MM.1S (cell line): Measurements from ENCODE around the gene CRTC3.
"Not testable (repeated sequence)": the region's sequence is repeated elsewhere in the genome, so short reads cannot be mapped to it uniquely, and the experiment has no call there.

Experiments used
- DNase-seq: peaks from one replicate; pipeline ENCODE4 v3.0.0-alpha.2; 2015
- H2AFZ ChIP-seq: fragments of 300-600 bp; sonication (generic); 2 replicates; pipeline ENCODE4 v1.6.0; 2016; ENCODE audit warnings: antibody characterized with exemption, low read length
- H3F3A ChIP-seq: fragments of 300-600 bp; sonication (generic); 2 replicates; pipeline ENCODE4 v1.6.1; 2016; ENCODE audit warnings: mild to moderate bottlenecking, antibody characterized with exemption, low read length, moderate library complexity, mixed read lengths; ENCODE audit not compliant: insufficient read depth
- H3K27ac ChIP-seq: fragments of 300-600 bp; sonication (generic); 2 replicates; pipeline ENCODE4 v1.5.1; 2016; ENCODE audit warnings: mild to moderate bottlenecking, low read length
- H3K27me3 ChIP-seq: fragments of 300-600 bp; sonication (generic); replicated peaks from 2 replicates; pipeline ENCODE4 v1.6.0; 2016; ENCODE audit warnings: low read length; ENCODE audit not compliant: insufficient read depth
- H3K36me3 ChIP-seq: fragments of 300-600 bp; sonication (generic); replicated peaks from 2 replicates; pipeline ENCODE4 v1.6.1; 2016; ENCODE audit warnings: mild to moderate bottlenecking, low read length, mixed read lengths; ENCODE audit not compliant: insufficient read depth
- H3K4me1 ChIP-seq: fragments of 300-600 bp; sonication (generic); 2 replicates; pipeline ENCODE4 v1.6.1; 2016; ENCODE audit warnings: low read length, mixed read lengths
- H3K4me2 ChIP-seq: fragments of 300-600 bp; sonication (generic); 2 replicates; pipeline ENCODE4 v1.6.0; 2016; ENCODE audit warnings: low read depth, low read length
- H3K4me3 ChIP-seq: fragments of 300-600 bp; sonication (generic); 2 replicates; pipeline ENCODE4 v1.5.1; 2016; ENCODE audit warnings: low read length, mixed read lengths
- H3K79me2 ChIP-seq: fragments of 300-600 bp; sonication (generic); 2 replicates; pipeline ENCODE4 v1.6.1; 2016; ENCODE audit warnings: mixed run types, low read length, mixed read lengths
- H3K9ac ChIP-seq: fragments of 300-600 bp; sonication (generic); 2 replicates; pipeline ENCODE4 v1.6.1; 2016; ENCODE audit warnings: low read length, mixed read lengths
- H3K9me2 ChIP-seq: fragments of 300-600 bp; sonication (generic); replicated peaks from 2 replicates; pipeline ENCODE4 v1.6.1; 2016; ENCODE audit warnings: mild to moderate bottlenecking, low read length, mixed read lengths; ENCODE audit not compliant: insufficient read depth
- H3K9me3 ChIP-seq: fragments of 300-600 bp; sonication (generic); replicated peaks from 2 replicates; pipeline ENCODE4 v1.6.1; 2016; ENCODE audit warnings: mild to moderate bottlenecking, low read length, mixed read lengths; ENCODE audit not compliant: insufficient read depth
- H4K20me1 ChIP-seq: fragments of 300-600 bp; sonication (generic); 2 replicates; pipeline ENCODE4 v1.6.1; 2016; ENCODE audit warnings: mild to moderate bottlenecking, low read length, moderate library complexity, mixed read lengths; ENCODE audit not compliant: insufficient read depth
- EZH2 ChIP-seq: fragments of 300-600 bp; sonication (generic); optimal IDR thresholded peaks from 2 replicates; pipeline ENCODE3; 2017; ENCODE audit warnings: low read depth, mild to moderate bottlenecking, antibody characterized with exemption, low read length, mixed read lengths
- EZH2phosphoT487 ChIP-seq: fragments of 300-600 bp; sonication (generic); IDR thresholded peaks from 2 replicates; pipeline ENCODE4 v1.6.1; 2018; ENCODE audit warnings: antibody characterized with exemption, low read length
- TF ChIP-seq, protein P1 (sequence below): fragments of 300-600 bp; sonication (generic); IDR thresholded peaks from 2 replicates; pipeline ENCODE4 v1.5.1; 2016; ENCODE audit warnings: antibody characterized with exemption, low read length, mixed read lengths

The CRTC3 gene

DNA sequence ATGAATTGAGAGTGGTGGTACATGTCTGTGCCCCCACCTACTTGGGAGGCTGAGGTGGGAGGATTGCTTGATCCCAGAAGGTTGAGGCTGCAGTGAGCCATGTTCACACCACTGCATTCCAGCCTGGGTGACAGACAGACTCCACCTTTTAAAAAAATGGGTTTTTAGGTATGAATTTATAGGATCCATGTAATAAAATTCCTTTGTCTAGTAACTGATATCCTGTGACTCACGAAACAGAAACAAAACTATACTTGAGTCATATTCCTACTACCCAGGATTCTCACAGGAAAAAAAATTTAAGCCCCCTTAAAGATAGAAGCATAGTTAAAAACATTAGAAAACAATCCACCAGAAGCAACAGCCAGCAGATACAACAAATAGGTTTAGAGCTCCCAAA is 10.0 kb upstream of the CRTC3 start:
- no peak for DNase-seq
- Histone ChIP-seq H3K36me3 (no peaks in the 10 kb centered on the region), H3K9me2 (no peaks in the 10 kb centered on the region), H3F3A (peaks cover 9% of the 10 kb centered on the region), H3K4me2 (no peak overlapping the region), H2AFZ (no peak overlapping the region), H4K20me1 (no peaks in the 10 kb centered on the region), H3K27ac (no peak overlapping the region), H3K4me1 (peaks cover 6% of the 10 kb centered on the region), H3K27me3 (no peaks in the 10 kb centered on the region), H3K9me3 (no peaks in the 10 kb centered on the region), H3K4me3 (no peak overlapping the region), H3K79me2 (no peaks in the 10 kb centered on the region), H3K9ac (no peak overlapping the region)
- TF ChIP-seq EZH2 = no peak
- TF ChIP-seq, protein P1, sequence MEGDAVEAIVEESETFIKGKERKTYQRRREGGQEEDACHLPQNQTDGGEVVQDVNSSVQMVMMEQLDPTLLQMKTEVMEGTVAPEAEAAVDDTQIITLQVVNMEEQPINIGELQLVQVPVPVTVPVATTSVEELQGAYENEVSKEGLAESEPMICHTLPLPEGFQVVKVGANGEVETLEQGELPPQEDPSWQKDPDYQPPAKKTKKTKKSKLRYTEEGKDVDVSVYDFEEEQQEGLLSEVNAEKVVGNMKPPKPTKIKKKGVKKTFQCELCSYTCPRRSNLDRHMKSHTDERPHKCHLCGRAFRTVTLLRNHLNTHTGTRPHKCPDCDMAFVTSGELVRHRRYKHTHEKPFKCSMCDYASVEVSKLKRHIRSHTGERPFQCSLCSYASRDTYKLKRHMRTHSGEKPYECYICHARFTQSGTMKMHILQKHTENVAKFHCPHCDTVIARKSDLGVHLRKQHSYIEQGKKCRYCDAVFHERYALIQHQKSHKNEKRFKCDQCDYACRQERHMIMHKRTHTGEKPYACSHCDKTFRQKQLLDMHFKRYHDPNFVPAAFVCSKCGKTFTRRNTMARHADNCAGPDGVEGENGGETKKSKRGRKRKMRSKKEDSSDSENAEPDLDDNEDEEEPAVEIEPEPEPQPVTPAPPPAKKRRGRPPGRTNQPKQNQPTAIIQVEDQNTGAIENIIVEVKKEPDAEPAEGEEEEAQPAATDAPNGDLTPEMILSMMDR = no peak
- TF ChIP-seq EZH2phosphoT487 = no peak

DNA sequence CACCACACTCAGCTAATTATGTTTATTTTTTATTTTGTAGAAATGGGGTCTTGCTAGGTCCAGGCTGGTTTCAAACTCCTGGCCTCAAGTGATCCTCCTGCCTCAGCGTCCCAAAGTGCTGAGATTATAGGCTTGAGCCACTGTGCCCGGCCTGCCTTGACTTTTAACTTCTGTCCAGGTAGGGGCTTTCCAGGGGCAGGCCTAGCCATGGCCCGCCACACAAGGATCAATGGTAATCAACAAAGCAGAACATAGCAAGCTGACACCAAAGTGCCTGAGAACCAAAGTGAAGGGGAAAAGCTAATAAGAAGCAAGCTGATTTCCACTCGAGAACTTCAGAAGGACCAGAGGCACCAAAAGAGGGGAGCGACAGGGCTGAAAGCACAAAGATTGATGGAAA is 9.4 kb upstream of the CRTC3 start:
- H3K4me1 ChIP-seq = peaks cover 10% of the 10 kb centered on the region
- peaks cover 11% of the 10 kb centered on the region for H3F3A ChIP-seq
- H3K27ac ChIP-seq = no peak overlapping the region
- no peaks in the 10 kb centered on the region for H4K20me1 ChIP-seq
- no peaks in the 10 kb centered on the region for H3K27me3 ChIP-seq
- no peaks in the 10 kb centered on the region for H3K9me3 ChIP-seq
- no peak for DNase-seq
- no peaks in the 10 kb centered on the region for H3K79me2 ChIP-seq
- no peak overlapping the region for H2AFZ ChIP-seq
- TF ChIP-seq EZH2 (no peak), EZH2phosphoT487 (no peak)
- TF ChIP-seq, protein P1 = no peak
- no peaks in the 10 kb centered on the region for H3K36me3 ChIP-seq
- no peaks in the 10 kb centered on the region for H3K9me2 ChIP-seq
- no peak overlapping the region for H3K4me2 ChIP-seq
- no peak overlapping the region for H3K4me3 ChIP-seq
- H3K9ac ChIP-seq = no peak overlapping the region

DNA sequence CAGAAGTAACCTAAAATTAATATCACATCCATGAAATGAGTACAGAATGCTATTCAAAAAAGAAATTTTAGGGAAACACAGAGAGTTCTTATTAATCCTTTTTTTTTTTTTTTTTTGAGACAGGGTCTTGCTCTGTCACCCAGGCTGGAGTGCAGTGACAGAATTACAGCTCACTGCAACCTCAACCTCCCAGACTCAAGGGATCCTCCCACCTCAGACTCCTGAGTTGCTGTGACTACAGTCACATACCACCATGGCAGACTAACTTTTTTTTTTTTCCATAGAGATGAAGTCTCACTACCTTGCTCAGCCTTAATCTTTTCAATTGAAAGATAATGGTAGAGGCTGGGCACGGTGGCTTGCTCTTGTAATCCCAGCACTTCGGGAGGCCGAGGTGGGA is 6.3 kb upstream of the CRTC3 start:
- Histone ChIP-seq H3K4me3 (no peak overlapping the region), H3K4me2 (no peak overlapping the region; the same call in 1 of the 2 replicates), H3K4me1 (peaks cover 10% of the 10 kb centered on the region), H3K27me3 (no peaks in the 10 kb centered on the region), H3K79me2 (no peaks in the 10 kb centered on the region), H3K9me2 (no peaks in the 10 kb centered on the region), H2AFZ (no peak overlapping the region), H3K9ac (no peak overlapping the region), H3F3A (peaks cover 11% of the 10 kb centered on the region), H3K36me3 (no peaks in the 10 kb centered on the region), H3K9me3 (no peaks in the 10 kb centered on the region), H3K27ac (no peak overlapping the region; the same call in 1 of the 2 replicates), H4K20me1 (no peaks in the 10 kb centered on the region)
- no peak for DNase-seq
- TF ChIP-seq, protein P1 = no peak
- TF ChIP-seq EZH2phosphoT487 (no peak), EZH2 (no peak)

DNA sequence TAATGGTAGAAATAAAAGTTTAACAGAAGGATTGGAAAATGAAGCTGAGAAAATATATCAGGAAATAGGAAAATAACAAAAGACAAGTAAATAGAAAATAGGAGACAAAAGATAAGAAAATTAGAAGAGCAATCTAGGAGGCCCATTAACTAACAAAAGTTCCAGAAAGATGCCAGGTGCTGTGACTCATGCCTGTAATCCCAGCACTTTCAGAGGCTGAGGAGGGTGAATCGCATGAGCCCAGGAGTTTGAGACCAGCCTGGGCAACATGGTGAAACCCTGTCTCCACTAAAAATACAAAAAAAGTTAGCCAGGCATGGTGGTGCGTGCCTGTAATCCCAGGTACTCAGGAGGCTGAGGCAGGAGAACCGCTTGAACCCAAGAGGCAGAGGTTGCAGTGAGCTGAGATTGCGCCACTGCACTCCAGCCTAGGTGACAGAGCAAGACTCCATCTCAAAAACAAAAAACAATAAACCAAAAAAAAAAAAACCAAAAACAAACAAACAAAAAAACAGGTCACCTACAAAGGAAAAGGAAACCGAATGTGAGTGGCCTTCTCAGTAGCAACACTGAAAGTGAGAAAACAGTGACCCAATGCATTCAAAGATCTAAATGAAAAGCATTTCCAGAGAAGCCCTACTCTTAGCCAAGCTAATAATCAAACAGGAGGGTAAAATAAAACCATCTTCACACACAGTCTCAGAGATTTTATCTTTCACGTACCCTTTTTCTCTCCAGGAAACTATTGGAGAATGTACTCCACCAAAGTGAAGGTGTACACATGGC is 5.5 kb upstream of the CRTC3 start:
- Histone ChIP-seq H3K27ac (peak overlapping the region; percentile 68; the same call in 1 of the 2 replicates), H3K4me2 (peak overlapping the region; percentile 53; the same call in 1 of the 2 replicates), H2AFZ (peak overlapping the region; percentile 24), H3F3A (peaks cover 11% of the 10 kb centered on the region), H3K4me1 (peaks cover 11% of the 10 kb centered on the region), H3K9ac (peak overlapping the region; percentile 16; the same call in 1 of the 2 replicates)
- not testable (repeated sequence) for H3K36me3 ChIP-seq, H3K27me3 ChIP-seq, H3K9me3 ChIP-seq, H4K20me1 ChIP-seq, H3K79me2 ChIP-seq, H3K9me2 ChIP-seq, H3K4me3 ChIP-seq
- peak; percentile 70 for DNase-seq
